CD14-positive monocyte (primary cell): ENCODE results near the gene DNAH14. TPM values are rescaled to one million over a fixed set of nuclear protein-coding genes. Genes with fewer than 3 reads are reported as not detected.

ENCODE experiments used
- DNase-seq, 3 donors: peaks; one replicate each; pipeline ENCODE4 v3.0.0-alpha.2; 2011 to 2022
- H2AFZ ChIP-seq: 2 replicates; pipeline ENCODE4 v1.6.0; 2012; ENCODE audit warnings: mild to moderate bottlenecking, low read depth, low read length, inconsistent platforms; ENCODE audit not compliant: insufficient read depth, poor library complexity, severe bottlenecking
- H3K27ac ChIP-seq, 2 donors: 1 replicate in 1 of 2; 2 replicates in 1 of 2; pipeline ENCODE4 v1.5.1; 2012 to 2013; ENCODE audit warnings: low read length in 2 of 2, control low read depth in 1 of 2, inconsistent platforms in 1 of 2, low read depth in 1 of 2, mild to moderate bottlenecking in 1 of 2
- H3K27me3 ChIP-seq, 2 donors: one replicate each; pipeline versions ENCODE4 v1.6.0 to v1.6.1; 2011 to 2013; ENCODE audit warnings: low read length in 2 of 2; ENCODE audit not compliant: control insufficient read depth in 2 of 2, insufficient read depth in 2 of 2
- H3K36me3 ChIP-seq, 2 donors: replicated peaks in 1 of 2; 1 replicate in 1 of 2; 2 replicates in 1 of 2; pipeline versions ENCODE4 v1.5.1 to v1.6.1; 2012 to 2013; ENCODE audit warnings: low read length in 2 of 2, control low read depth in 1 of 2, inconsistent platforms in 1 of 2, mild to moderate bottlenecking in 1 of 2; ENCODE audit not compliant: insufficient read depth in 2 of 2, control insufficient read depth in 1 of 2
- H3K4me1 ChIP-seq, 2 donors: 1 replicate in 1 of 2; 2 replicates in 1 of 2; pipeline versions ENCODE4 v1.5.1 to v1.6.1; 2012 to 2013; ENCODE audit warnings: low read length in 2 of 2, control low read depth in 1 of 2, inconsistent platforms in 1 of 2, mild to moderate bottlenecking in 1 of 2, moderate library complexity in 1 of 2; ENCODE audit not compliant: insufficient read depth in 2 of 2, control insufficient read depth in 1 of 2
- H3K4me2 ChIP-seq: replicated peaks from 2 replicates; pipeline ENCODE3; 2012; ENCODE audit warnings: low read length, moderate library complexity, mild to moderate bottlenecking; ENCODE audit not compliant: poor library complexity, severe bottlenecking; ENCODE audit errors: extremely low read depth
- H3K4me3 ChIP-seq, 3 experiments: fragments of 200-600 bp in 1 of 3; sonication (generic) in 1 of 3; replicated peaks in 1 of 3; 1 replicate in 2 of 3; 2 replicates in 1 of 3; pipeline ENCODE4 v1.5.1; 2011 to 2013; ENCODE audit warnings: low read length in 3 of 3, mild to moderate bottlenecking in 3 of 3, control low read depth in 2 of 3, low read depth in 2 of 3, inconsistent platforms in 1 of 3, moderate library complexity in 1 of 3
- H3K79me2 ChIP-seq: 2 replicates; pipeline ENCODE4 v1.6.0; 2012; ENCODE audit warnings: mild to moderate bottlenecking, control low read depth, inconsistent platforms, low read length, moderate library complexity; ENCODE audit not compliant: insufficient read depth
- H3K9ac ChIP-seq: 2 replicates; pipeline ENCODE4 v1.6.0; 2017; ENCODE audit warnings: low read length, mild to moderate bottlenecking; ENCODE audit not compliant: insufficient read depth, poor library complexity, severe bottlenecking
- H3K9me3 ChIP-seq, 2 donors: replicated peaks in 1 of 2; 1 replicate in 1 of 2; 2 replicates in 1 of 2; pipeline versions ENCODE4 v1.5.1 to v1.6.1; 2012 to 2013; ENCODE audit warnings: low read length in 2 of 2, control low read depth in 1 of 2; ENCODE audit not compliant: control insufficient read depth in 1 of 2, insufficient read depth in 1 of 2
- H4K20me1 ChIP-seq: 2 replicates; pipeline ENCODE4 v1.6.0; 2012; ENCODE audit warnings: mild to moderate bottlenecking, low read length, control low read depth, moderate library complexity; ENCODE audit not compliant: insufficient read depth
- H3K27ac Mint-ChIP-seq, 7 donors: one replicate each; pipeline ENCODE4 v1.8.0; 2020; ENCODE audit warnings: mild to moderate bottlenecking in 7 of 7, mixed read lengths in 7 of 7, moderate library complexity in 6 of 7, inconsistent platforms in 2 of 7
- H3K27me3 Mint-ChIP-seq, 3 donors: one replicate each; pipeline ENCODE4 v1.8.0; 2021 to 2022; ENCODE audit warnings: low read depth in 3 of 3, mild to moderate bottlenecking in 3 of 3, mixed read lengths in 3 of 3, moderate library complexity in 3 of 3, inconsistent platforms in 1 of 3
- H3K36me3 Mint-ChIP-seq, 2 donors: one replicate each; pipeline ENCODE4 v1.8.0; 2020; ENCODE audit warnings: mixed read lengths in 2 of 2, inconsistent platforms in 1 of 2, mild to moderate bottlenecking in 1 of 2
- H3K4me1 Mint-ChIP-seq: one replicate; pipeline ENCODE4 v1.8.0; 2020; ENCODE audit warnings: mild to moderate bottlenecking, mixed read lengths
- H3K4me3 Mint-ChIP-seq, 2 donors: one replicate each; pipeline ENCODE4 v1.8.0; 2020; ENCODE audit warnings: mild to moderate bottlenecking in 2 of 2, mixed read lengths in 2 of 2, moderate library complexity in 1 of 2
- H3K9me3 Mint-ChIP-seq, 7 donors: one replicate each; pipeline ENCODE4 v1.8.0; 2020 to 2022; ENCODE audit warnings: mixed read lengths in 7 of 7, mild to moderate bottlenecking in 6 of 7, moderate library complexity in 6 of 7, inconsistent platforms in 2 of 7
- WGBS: methylation state at CpG from one replicate; pipeline ENCODE4 v1.1.5; 2013; ENCODE audit warnings: missing lambda C conversion rate; ENCODE audit not compliant: insufficient coverage; 5-methylcytosine and 5-hydroxymethylcytosine counted together
- intact Hi-C, 2 donors: fragments of 100-400 bp; cut with micrococcal nuclease; formaldehyde crosslinking; loops; one replicate each; pipeline versions ENCODE4 v1.15.0 to v1.15.1; 2023
- polyA plus RNA-seq, 3 donors: library from polyadenylated mRNA; depleted of rRNA in 1 of 3; unstranded in 2 of 3; stranded (reverse) in 1 of 3; fragments of 300-500 nt in 2 of 3; fragments of >200 nt in 1 of 3; fragmentation: Illumina TruSeq in 2 of 3; gene quantifications; 1 replicate in 2 of 3; 2 replicates in 1 of 3; pipeline ENCODE4 v1.2.3, GENCODE V29; 2012 to 2021
- TF ChIP-seq, protein P1 (sequence below): fragments of 200-600 bp; IDR thresholded peaks from one replicate; pipeline ENCODE4 v1.8.0; 2022; ENCODE audit warnings: antibody characterized with exemption, mild to moderate bottlenecking

The DNAH14 gene
- polyA plus RNA-seq, 3 donors, result 0.83 TPM; not detected in 2

DNA sequence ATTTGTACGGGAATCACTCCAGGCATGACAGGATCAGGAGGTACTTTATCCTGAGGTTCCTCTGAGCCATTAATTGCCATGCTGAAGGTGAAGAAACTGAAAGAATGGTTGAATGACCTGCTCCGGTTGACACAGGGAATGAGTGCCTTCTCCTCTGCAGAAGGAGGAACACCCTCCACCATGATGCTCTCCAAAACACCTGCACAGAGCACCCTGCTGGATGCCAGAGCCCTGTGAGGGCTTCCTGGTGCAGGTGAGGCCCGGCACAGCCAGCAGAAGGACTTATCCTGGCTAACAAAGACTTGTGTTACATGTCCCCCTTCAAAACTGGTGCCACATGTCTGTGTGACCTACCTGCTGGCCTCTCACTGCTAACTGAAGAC, 512.6 kb downstream of the DNAH14 start:
- Histone ChIP-seq H3K4me3 (no peak overlapping the region), H3K9ac (no peak overlapping the region), H3K9me3 (no peaks in the 10 kb centered on the region), H4K20me1 (no peaks in the 10 kb centered on the region), H2AFZ (peak overlapping the region; percentile 37), H3K4me1 (peaks cover 51 to 65% of the 10 kb centered on the region in 2 donors), H3K4me2 (no peak overlapping the region), H3K36me3 (no peaks in the 10 kb centered on the region), H3K27ac (no peak overlapping the region), H3K27me3 (no peaks in the 10 kb centered on the region), H3K79me2 (peaks cover 4% of the 10 kb centered on the region)
- TF ChIP-seq, protein P1, sequence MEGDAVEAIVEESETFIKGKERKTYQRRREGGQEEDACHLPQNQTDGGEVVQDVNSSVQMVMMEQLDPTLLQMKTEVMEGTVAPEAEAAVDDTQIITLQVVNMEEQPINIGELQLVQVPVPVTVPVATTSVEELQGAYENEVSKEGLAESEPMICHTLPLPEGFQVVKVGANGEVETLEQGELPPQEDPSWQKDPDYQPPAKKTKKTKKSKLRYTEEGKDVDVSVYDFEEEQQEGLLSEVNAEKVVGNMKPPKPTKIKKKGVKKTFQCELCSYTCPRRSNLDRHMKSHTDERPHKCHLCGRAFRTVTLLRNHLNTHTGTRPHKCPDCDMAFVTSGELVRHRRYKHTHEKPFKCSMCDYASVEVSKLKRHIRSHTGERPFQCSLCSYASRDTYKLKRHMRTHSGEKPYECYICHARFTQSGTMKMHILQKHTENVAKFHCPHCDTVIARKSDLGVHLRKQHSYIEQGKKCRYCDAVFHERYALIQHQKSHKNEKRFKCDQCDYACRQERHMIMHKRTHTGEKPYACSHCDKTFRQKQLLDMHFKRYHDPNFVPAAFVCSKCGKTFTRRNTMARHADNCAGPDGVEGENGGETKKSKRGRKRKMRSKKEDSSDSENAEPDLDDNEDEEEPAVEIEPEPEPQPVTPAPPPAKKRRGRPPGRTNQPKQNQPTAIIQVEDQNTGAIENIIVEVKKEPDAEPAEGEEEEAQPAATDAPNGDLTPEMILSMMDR, result no peak
- no peak for DNase-seq
- Mint-ChIP-seq H3K9me3 (no peaks in the 10 kb centered on the region), H3K36me3 (no peaks in the 10 kb centered on the region), H3K27ac (peak overlapping the region in 1 of 7 donors; percentile 37), H3K4me1 (peaks cover 66% of the 10 kb centered on the region), H3K27me3 (no peaks in the 10 kb centered on the region), H3K4me3 (no peak overlapping the region)
- intact Hi-C loops, result no loop called here
- 90% methylated on average over 1 of the region's 3 CpGs for WGBS

DNA sequence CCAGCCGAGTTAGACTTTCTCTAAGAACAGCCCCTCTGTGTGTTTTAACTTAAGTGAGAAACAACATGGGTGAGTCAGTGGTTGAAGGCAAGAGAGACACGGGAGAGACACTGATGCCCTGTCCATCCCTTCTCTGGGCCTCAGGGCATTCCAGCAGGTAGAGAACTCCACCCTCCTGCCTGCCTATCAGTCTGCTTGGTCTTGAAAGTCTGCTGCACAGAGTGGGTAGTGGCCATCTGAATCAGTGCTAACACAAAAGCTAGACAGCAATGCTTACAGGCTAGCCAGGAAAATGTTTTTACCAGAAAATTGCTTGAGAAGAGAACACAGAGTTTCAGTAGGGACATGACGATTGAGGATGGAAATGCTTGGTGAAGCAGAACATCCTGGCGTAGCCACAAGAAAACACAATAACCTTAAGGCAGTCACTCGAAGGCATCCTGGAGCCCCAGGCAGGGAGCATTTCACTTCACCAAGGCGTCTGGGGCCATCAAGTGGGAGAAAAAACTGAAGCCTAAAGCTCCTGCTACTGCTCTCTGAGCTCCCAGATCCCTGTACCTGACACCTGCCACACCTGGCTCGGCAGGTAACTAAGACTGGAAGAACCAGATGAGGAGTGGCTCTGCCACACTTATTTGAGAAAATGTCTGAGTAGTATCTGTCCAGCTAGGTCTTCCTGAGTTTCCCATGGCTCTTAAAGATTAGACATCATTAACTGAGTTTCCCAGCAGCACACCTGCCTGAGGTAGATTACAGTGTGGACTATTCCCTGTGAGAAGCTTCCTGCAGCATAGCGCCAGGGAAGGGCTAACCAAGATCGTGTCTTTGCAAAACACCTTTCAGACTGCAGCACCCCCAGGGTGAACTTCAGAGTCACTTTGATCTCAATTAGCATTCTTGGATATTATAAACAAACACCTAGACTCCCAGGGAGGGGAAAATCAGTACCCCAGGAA, 516.4 kb downstream of the DNAH14 start:
- peak overlapping the region; percentile 69 to 76 for H3K27ac ChIP-seq
- peak in 1 of 3 donors; percentile 25 for DNase-seq
- H3K9me3 ChIP-seq, result no peaks in the 10 kb centered on the region
- Mint-ChIP-seq H3K9me3 (peaks cover 0 to 2% (median under 1%) of the 10 kb centered on the region in 7 donors), H3K4me1 (peaks cover 86% of the 10 kb centered on the region), H3K4me3 (peak overlapping the region; percentile 34 to 83), H3K27me3 (peaks cover 0 to 4% (median 0%) of the 10 kb centered on the region in 3 donors), H3K27ac (peak overlapping the region; percentile 91 to 98 (median 96)), H3K36me3 (no peaks in the 10 kb centered on the region)
- 44% methylated on average over 6 of the region's 9 CpGs for WGBS
- no peaks in the 10 kb centered on the region for H4K20me1 ChIP-seq
- no peaks in the 10 kb centered on the region for H3K36me3 ChIP-seq
- peaks cover 4% of the 10 kb centered on the region for H3K79me2 ChIP-seq
- TF ChIP-seq, protein P1, result no peak
- H3K4me1 ChIP-seq, result peaks cover 78 to 89% of the 10 kb centered on the region in 2 donors
- no peak overlapping the region for H3K9ac ChIP-seq
- H2AFZ ChIP-seq, result peak overlapping the region; percentile 54
- intact Hi-C loops, result loop anchor here in 1 of 2 donors (2.0 kb wide), 1 partner anchor 13 kb away; no protein-coding TSS in a partner anchor
- no peaks in the 10 kb centered on the region for H3K27me3 ChIP-seq
- H3K4me3 ChIP-seq, result peak overlapping the region in 1 of 3 experiments; percentile 66
- peak overlapping the region; percentile 68 for H3K4me2 ChIP-seq
